ENCODE data around the gene APP. TPM values are rescaled to one million over a fixed set of nuclear protein-coding genes. Genes with fewer than 3 reads are reported as not detected.

APP gene
- total RNA-seq, 2 donors from 2014 or later: 256 to 423 TPM

- H3K9me3 ChIP-seq: no peaks in the 10 kb centered on the region
- H3K27ac ChIP-seq: no peak overlapping the region
- H3K27me3 ChIP-seq: no peaks in the 10 kb centered on the region
- TF ChIP-seq CTCF (IDR thresholded peaks at IDR 0.05) (no peak), POLR2A (IDR thresholded peaks at IDR 0.05) (no peak)
- DNase-seq (no peak), ATAC-seq (no peak)
- intact Hi-C loops (cut with DNase I): no loop called here
- 84 to 85% methylated on average over 7 of the region's 7 CpGs for WGBS, 2 donors
- H3K36me3 ChIP-seq (replicated peaks in 1 of 2; ENCODE audit: insufficient read depth in 1 of 2, low read depth in 2 of 2): no peaks in the 10 kb centered on the region
- H3K4me1 ChIP-seq: no peaks in the 10 kb centered on the region
- no peak overlapping the region for H3K4me3 ChIP-seq
These were observed 93.0 kb downstream of the APP start for GRCh38 chr21:26077521-26077920.

- no peak for TF ChIP-seq POLR2A (IDR thresholded peaks at IDR 0.05)
- Histone ChIP-seq H3K27ac (no peak overlapping the region), H3K4me3 (no peak overlapping the region), H3K9me3 (no peaks in the 10 kb centered on the region), H3K27me3 (no peaks in the 10 kb centered on the region), H3K4me1 (peaks cover 14% of the 10 kb centered on the region), H3K36me3 (replicated peaks in 1 of 2; ENCODE audit: insufficient read depth in 1 of 2, low read depth in 2 of 2) (no peaks in the 10 kb centered on the region)
- DNase-seq (no peak), ATAC-seq (no peak)
- intact Hi-C loops (cut with DNase I): no loop called here
- WGBS, 2 donors: 88 to 89% methylated on average over 9 of the region's 9 CpGs
These were observed 97.6 kb downstream of the APP start for GRCh38 chr21:26072666-26073615.

- H3K4me3 ChIP-seq: no peak overlapping the region
These were observed 99.6 kb downstream of the APP start for GRCh38 chr21:26070822-26071425.

GRCh38 chr21:26070121-26070520 lies 100.4 kb downstream of the APP start:
- intact Hi-C loops (cut with DNase I): no loop called here
- ATAC-seq (no peak), DNase-seq (no peak)
- Histone ChIP-seq H3K9me3 (no peaks in the 10 kb centered on the region), H3K27ac (no peak overlapping the region), H3K36me3 (replicated peaks in 1 of 2; ENCODE audit: insufficient read depth in 1 of 2, low read depth in 2 of 2) (no peaks in the 10 kb centered on the region), H3K4me1 (peaks cover 16% of the 10 kb centered on the region), H3K4me3 (no peak overlapping the region), H3K27me3 (no peaks in the 10 kb centered on the region)
- 49 to 53% methylated on average over 2 of the region's 2 CpGs for WGBS, 2 donors
- TF ChIP-seq CTCF (IDR thresholded peaks at IDR 0.05) (no peak), POLR2A (IDR thresholded peaks at IDR 0.05) (no peak)

More at GRCh38 chr21:26070822-26071425, 99.6 kb downstream of the APP start:
- H3K27me3 ChIP-seq: no peaks in the 10 kb centered on the region
- 57 to 67% methylated on average over 8 of the region's 8 CpGs for WGBS, 2 donors
- H3K4me1 ChIP-seq: peaks cover 16% of the 10 kb centered on the region
- ATAC-seq (no peak), DNase-seq (peak in 1 of 4 donors; percentile 15)
- H3K9me3 ChIP-seq: no peaks in the 10 kb centered on the region
- H3K27ac ChIP-seq: no peak overlapping the region
- TF ChIP-seq POLR2A (IDR thresholded peaks at IDR 0.05): no peak
- TF ChIP-seq CTCF (IDR thresholded peaks at IDR 0.05): no peak
- no peaks in the 10 kb centered on the region for H3K36me3 ChIP-seq (replicated peaks in 1 of 2; ENCODE audit: insufficient read depth in 1 of 2, low read depth in 2 of 2)
- intact Hi-C loops (cut with DNase I): no loop called here

- ATAC-seq: peak; percentile 24
- no peak for DNase-seq
- H3K9me3 ChIP-seq: no peaks in the 10 kb centered on the region
- no peaks in the 10 kb centered on the region for H3K36me3 ChIP-seq (replicated peaks in 1 of 2; ENCODE audit: insufficient read depth in 1 of 2, low read depth in 2 of 2)
- TF ChIP-seq CTCF (IDR thresholded peaks at IDR 0.05) (no peak), POLR2A (IDR thresholded peaks at IDR 0.05) (no peak)
- H3K4me3 ChIP-seq: no peak overlapping the region
- intact Hi-C loops (cut with DNase I): no loop called here
- WGBS, 2 donors: 71 to 81% methylated on average over 4 of the region's 4 CpGs
- H3K27ac ChIP-seq: peak overlapping the region in 1 of 4 donors; percentile 13
- no peaks in the 10 kb centered on the region for H3K27me3 ChIP-seq
- H3K4me1 ChIP-seq: peaks cover 20% of the 10 kb centered on the region
These were observed 101.8 kb downstream of the APP start for GRCh38 chr21:26068776-26069175.
